ENCODE measurements around the gene ARHGDIA.
A peak's percentile ranks its signal among the peaks of the same experiment; 100 is the strongest.
"Not testable (repeated sequence)": the region's sequence is repeated elsewhere in the genome, so short reads cannot be mapped to it uniquely, and the experiment has no call there.

ARHGDIA gene

GRCh38 chr17:81870981-81871386, at the start of gene ARHGDIA:
ARHGDIA (minus strand) TSS chr17:81871337; CDS start chr17:81869930, 1,407 bp downstream.
- DNase-seq: no peak

DNA sequence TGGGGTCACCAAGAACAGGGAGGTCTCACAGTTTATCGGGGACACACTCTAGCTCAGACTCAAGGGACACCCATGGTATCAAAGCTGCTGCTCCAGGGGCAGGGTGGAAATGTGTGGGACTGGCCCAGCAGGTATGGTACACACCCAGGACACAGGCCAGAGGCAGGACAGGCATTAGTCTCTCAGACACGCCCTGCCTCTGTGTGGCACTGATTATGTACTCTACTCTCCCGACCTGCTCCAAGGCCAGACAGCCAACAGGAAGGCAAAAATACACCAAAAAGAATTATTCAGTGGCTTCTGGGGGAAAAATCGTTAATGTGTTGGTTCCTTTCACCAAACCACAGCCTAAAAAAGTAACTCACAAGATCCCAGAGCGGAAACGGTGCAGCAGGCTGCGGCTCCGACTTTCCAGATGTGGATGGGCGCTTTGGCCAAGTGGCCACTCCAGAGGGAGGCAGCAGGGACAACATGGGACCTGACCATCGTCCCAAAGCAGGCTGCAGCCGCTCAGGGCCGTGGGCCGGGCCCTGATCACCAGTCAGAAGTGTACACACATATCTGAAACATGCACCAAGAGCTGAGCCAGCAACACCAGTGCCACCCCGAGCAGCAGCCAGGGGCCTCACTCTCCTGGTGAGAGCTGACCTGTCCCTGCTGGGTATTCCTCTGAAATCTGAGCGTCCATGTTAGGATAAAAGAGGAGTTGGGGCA, 47.9 kb upstream of the ARHGDIA start:
- no peak for DNase-seq

DNA sequence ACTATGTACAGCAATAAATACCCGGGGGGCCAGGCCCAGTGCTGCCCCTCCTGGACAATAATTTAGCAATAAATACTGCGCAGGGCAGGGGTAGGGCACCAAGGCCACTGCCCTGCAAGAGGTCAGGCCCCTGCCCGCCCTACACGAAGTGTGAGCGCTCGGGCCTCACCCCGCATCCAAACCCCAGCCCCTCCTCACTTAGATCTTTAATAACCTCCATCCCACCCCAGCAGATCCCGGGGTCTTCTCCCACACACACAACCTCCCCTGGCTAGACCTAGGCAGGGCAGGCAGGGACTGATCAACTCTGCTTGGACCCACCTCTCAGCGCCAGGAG, 47.2 kb upstream of the ARHGDIA start:
- DNase-seq: not testable (repeated sequence)

- DNase-seq: peak; percentile 32
Measured at GRCh38 chr17:81917565-81918332, 46.6 kb upstream of the ARHGDIA start, which contains the start of gene SIRT7. SIRT7 (minus strand) TSS chr17:81918176; CDS start chr17:81918131, 45 bp downstream.

DNA sequence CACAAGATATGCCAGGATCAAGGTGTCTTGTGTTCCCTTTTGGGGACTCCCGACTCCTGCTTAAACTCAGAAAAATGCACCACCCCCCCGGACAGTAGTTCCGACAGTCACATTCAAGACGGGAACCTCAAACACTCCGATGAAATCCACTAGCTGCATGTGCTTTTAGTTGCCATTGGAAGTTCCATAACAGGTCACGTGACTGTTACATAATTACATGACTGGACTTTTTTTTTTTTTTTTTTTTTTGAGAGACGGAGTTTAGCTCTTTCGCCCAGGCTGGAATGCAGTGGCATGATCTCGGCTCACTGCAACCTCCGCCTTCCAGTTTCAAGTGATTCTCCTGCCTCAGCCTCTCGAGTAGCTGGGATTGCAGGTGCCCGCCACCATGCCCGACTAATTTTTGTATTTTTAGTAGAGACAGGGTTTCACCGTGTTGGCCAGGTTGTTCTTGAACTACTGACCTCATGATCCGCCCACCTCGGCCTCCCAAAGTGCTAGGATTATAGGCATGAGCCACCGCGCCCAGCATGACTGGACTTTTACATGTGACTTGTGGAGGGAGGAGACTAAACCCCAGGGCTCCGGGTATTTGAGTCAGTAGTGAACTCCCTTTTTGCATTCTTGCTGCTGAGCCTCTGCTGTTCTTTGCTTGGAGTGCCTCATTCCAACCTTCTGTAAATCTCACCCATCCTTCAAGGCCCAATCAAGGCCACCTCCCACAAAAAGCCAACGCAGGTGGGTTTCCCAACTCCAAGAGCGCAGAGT, 45.3 kb upstream of the ARHGDIA start:
- DNase-seq: no peak

DNA sequence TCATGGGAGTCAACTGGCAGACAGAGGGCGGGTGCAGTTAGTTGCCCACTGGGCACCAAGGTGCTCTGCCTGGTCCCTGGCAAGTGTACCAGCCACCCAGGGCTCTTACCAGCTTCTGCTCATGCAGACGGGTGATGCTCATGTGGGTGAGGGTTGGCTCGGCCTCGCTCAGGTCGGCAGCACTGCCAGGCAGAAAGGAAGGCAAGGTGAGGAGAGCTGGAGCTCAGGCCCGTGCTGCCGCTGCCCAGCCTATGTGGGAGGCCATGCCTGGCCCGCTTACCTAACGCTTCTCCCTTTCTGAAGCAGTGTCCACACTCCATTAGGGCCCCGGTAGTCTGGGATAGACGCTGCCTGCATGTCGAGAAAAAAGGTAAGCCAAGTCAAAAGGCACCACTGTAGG, 44.2 kb upstream of the ARHGDIA start:
- DNase-seq: no peak

DNA sequence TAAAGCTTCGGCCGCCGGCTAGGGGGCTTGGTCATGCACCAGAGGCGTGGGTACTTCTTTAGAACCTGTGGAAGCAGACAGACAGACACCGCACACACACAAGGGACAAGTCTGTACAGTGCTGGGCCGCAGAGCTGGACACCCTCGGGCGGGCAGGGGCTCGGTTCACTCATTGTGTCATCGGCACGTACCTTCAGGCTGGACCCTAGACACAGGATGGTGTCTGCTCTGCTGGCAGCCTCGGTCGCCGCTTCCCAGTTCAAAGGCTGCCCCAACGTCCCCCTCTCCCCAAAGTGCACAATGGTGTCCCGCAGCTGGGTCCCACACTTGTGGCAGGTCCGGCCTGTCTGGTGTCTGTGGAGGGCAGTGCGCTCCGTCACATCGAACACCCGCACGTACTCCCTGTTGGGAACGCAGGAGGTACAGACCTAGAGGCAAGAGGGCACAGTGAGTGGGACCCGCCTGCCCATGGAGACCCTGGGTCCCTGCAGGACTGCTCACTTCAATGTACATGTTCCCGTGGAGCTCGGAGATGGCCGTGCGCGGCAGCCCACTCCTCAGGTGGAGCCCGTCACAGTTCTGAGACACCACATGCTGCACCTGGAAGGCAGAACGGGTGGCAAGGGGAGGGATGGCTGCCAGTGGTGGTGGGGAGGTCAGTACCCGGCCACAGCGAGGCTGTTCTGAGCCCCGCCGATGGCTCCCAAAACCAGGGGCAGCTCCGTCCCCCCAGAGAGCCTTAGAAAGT, 43.1 kb upstream of the ARHGDIA start:
- DNase-seq: no peak

- no peak for DNase-seq
Measured at GRCh38 chr17:81913394-81914102, 42.4 kb upstream of the ARHGDIA start.

DNA sequence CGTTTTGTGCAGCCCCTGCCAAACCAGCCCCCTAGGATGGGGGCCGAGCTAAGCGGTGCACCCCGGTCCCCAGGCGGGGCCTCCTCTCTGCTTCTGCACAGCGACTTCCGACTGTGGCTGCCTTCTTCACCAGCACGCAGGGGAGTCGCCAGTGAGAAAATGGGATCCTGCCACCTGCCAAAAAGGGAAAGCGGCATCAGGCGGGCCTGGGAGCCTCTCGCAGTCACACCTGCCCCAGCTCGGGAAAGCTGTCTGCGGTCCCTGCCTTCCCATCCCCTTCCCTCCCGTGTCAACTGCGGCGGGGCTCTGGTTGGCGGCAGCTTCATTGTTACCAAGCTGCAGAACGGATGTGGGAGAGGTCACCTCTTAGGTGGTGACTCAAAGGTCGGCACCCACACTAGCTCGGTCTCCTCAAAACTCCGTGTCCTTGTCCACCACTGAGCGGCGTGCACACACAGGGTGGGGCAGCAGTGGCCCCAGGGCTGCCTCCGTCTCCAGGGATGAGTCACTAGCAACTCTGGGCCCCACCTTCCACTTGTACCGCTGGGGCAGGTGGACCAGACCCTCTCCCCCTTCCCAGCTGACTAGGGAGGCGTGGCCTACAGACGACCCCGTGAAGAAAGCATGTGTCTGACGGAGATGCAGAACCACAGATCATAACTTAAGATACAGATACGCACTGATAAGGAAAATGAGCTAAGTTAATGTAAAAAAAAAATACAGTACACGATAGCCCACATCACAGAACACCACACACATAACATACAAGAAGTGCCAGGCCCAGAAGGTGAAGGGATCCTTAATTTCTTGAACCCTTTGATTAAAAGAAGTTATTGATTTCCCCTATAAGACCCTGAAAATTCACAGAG, 41.5 kb upstream of the ARHGDIA start:
- no peak for DNase-seq

GRCh38 chr17:81911969-81912368, 40.8 kb upstream of the ARHGDIA start:
- DNase-seq: no peak

GRCh38 chr17:81911277-81911961, 40.3 kb upstream of the ARHGDIA start, which contains the start of gene PCYT2:
PCYT2 (minus strand) TSS chr17:81911399; CDS start chr17:81911355, 44 bp downstream.
- peak; percentile 51 for DNase-seq

GRCh38 chr17:81910840-81911276, 39.7 kb upstream of the ARHGDIA start:
- no peak for DNase-seq

GRCh38 chr17:81909966-81910839, 39.1 kb upstream of the ARHGDIA start:
- DNase-seq: no peak

- no peak for DNase-seq
Measured at GRCh38 chr17:81909231-81909630, 38.1 kb upstream of the ARHGDIA start.

GRCh38 chr17:81908793-81909192, 37.7 kb upstream of the ARHGDIA start:
- no peak for DNase-seq

- DNase-seq: no peak
Measured at GRCh38 chr17:81907219-81908145, 36.3 kb upstream of the ARHGDIA start.

GRCh38 chr17:81906476-81907218, 35.5 kb upstream of the ARHGDIA start:
- DNase-seq: no peak

All from amniotic stem cell (primary cell).